A673 (cell line): ENCODE data around the gene CBX7. TPM values are rescaled to one million over a fixed set of nuclear protein-coding genes. Genes with fewer than 3 reads are reported as not detected.
"Not testable (repeated sequence)": the region's sequence is repeated elsewhere in the genome, so short reads cannot be mapped to it uniquely, and the experiment has no call there.

ENCODE experiments used
- BruUV-seq: library from RNA; stranded (reverse); fragments of 400-500 nt; replicated peaks from 2 replicates; lab custom pipeline; 2021; lab: Mats Ljungman, UMichigan
- CTCF ChIA-PET: fragments of 300-600 bp; sonication (Branson Sonifier 250); formaldehyde crosslinking; loops from one replicate; lab custom pipeline; 2022; ENCODE audit warnings: antibody characterized with exemption; lab: Charles Lee
- POLR2A ChIA-PET: fragments of 300-600 bp; sonication (Branson Sonifier 250); formaldehyde crosslinking; loops from one replicate; lab custom pipeline; 2022; ENCODE audit warnings: antibody characterized with exemption; ENCODE audit not compliant: low non-redundant PET; lab: Charles Lee
- DNase-seq: peaks from one replicate; pipeline ENCODE4 v3.0.0-alpha.2; 2015; ENCODE audit warnings: low spot score
- H3K27ac ChIP-seq: fragments of 200-600 bp; sonication (generic); 2 replicates; pipeline ENCODE4 v1.5.1; 2016; ENCODE audit warnings: mixed run types, low read depth, mild to moderate bottlenecking, mixed read lengths, antibody characterized with exemption, low read length; ENCODE audit not compliant: poor library complexity, severe bottlenecking
- H3K27me3 ChIP-seq: fragments of 200-600 bp; sonication (generic); replicated peaks from 2 replicates; pipeline ENCODE4 v1.6.1; 2017; ENCODE audit warnings: mixed run types, low read depth, mild to moderate bottlenecking, mixed read lengths, antibody characterized with exemption, low read length; ENCODE audit not compliant: insufficient read depth, poor library complexity
- H3K36me3 ChIP-seq: fragments of 200-600 bp; sonication (generic); 2 replicates; pipeline ENCODE4 v1.6.1; 2016; ENCODE audit warnings: mixed run types, mild to moderate bottlenecking, mixed read lengths, antibody characterized with exemption, low read length; ENCODE audit not compliant: insufficient read depth, poor library complexity, severe bottlenecking
- H3K4me1 ChIP-seq: fragments of 200-600 bp; sonication (generic); 2 replicates; pipeline ENCODE4 v1.6.1; 2017; ENCODE audit warnings: mixed run types, mild to moderate bottlenecking, mixed read lengths, antibody characterized with exemption, low read length; ENCODE audit not compliant: insufficient read depth, poor library complexity, severe bottlenecking
- H3K4me3 ChIP-seq: fragments of 200-600 bp; sonication (generic); 2 replicates; pipeline ENCODE4 v1.5.1; 2016; ENCODE audit warnings: low read depth, mixed run types, mild to moderate bottlenecking, mixed read lengths, low read length; ENCODE audit not compliant: poor library complexity, severe bottlenecking
- H3K9me3 ChIP-seq: fragments of 200-600 bp; sonication (generic); 2 replicates; pipeline ENCODE4 v1.6.1; 2016; ENCODE audit warnings: mixed run types, low read depth, mild to moderate bottlenecking, mixed read lengths, antibody characterized with exemption, low read length; ENCODE audit not compliant: poor library complexity, severe bottlenecking
- CTCF ChIP-seq: fragments of 300-800, 200-600 bp; sonication (generic); conservative IDR thresholded peaks from 2 replicates; pipeline ENCODE4 v1.5.1; 2017; ENCODE audit warnings: low read depth, mild to moderate bottlenecking, antibody characterized with exemption, low read length, moderate library complexity, mixed read lengths
- EZH2 ChIP-seq: fragments of 200-600 bp; sonication (generic); IDR thresholded peaks from 2 replicates; pipeline ENCODE4 v1.6.1; 2017; ENCODE audit warnings: borderline replicate concordance, low read depth, mild to moderate bottlenecking, mixed read lengths, antibody characterized with exemption, low read length; ENCODE audit not compliant: poor library complexity, severe bottlenecking
- intact Hi-C: fragments of 100-400 bp; cut with micrococcal nuclease; formaldehyde crosslinking; loops from one replicate; pipeline ENCODE4 v1.10.0; 2022; ENCODE audit not compliant: unreplicated experiment
- total RNA-seq: library from RNA; stranded (reverse); gene quantifications from 2 replicates; pipeline ENCODE4 v1.2.3, GENCODE V29; 2021

Gene CBX7
- total RNA-seq, 1 experiment from 2014 or later: 2.8 TPM

GRCh38 chr22:39172265-39173049 is 20.0 kb upstream of the CBX7 start:
- POLR2A ChIA-PET: interaction anchor here (0.7 kb wide), 1 partner anchor 139 kb away, joined by 4 read pairs; no protein-coding TSS in a partner anchor
- not testable (repeated sequence) for H3K27me3 ChIP-seq, H3K4me3 ChIP-seq, DNase-seq, H3K9me3 ChIP-seq, H3K36me3 ChIP-seq, H3K27ac ChIP-seq, BruUV-seq
- H3K4me1 ChIP-seq: peaks cover 20% of the 10 kb centered on the region
- CTCF ChIA-PET: interaction anchor here (0.6 kb wide), 1 partner anchor 137 kb away, joined by 11 read pairs; no protein-coding TSS in a partner anchor
- intact Hi-C loops: loop anchor here (10.0 kb wide), 2 partner anchors 72 to 872 kb away; partner anchors contain the start of gene PDGFB

- H3K27ac ChIP-seq: no peak overlapping the region
- no TSS peak for BruUV-seq
- no peak for DNase-seq
Observed at GRCh38 chr22:39171623-39172264, 19.3 kb upstream of the CBX7 start.

GRCh38 chr22:39170825-39171622 is 18.5 kb upstream of the CBX7 start:
- Histone ChIP-seq H3K4me3 (no peak overlapping the region), H3K27me3 (no peaks in the 10 kb centered on the region), H3K36me3 (no peaks in the 10 kb centered on the region), H3K27ac (no peak overlapping the region), H3K9me3 (no peaks in the 10 kb centered on the region), H3K4me1 (peaks cover 20% of the 10 kb centered on the region)
- TF ChIP-seq CTCF (peak; percentile 94), EZH2 (no peak)
- BruUV-seq: no TSS peak
- ChIA-PET CTCF (interaction anchor here (0.6 to 1.8 kb wide), 4 partner anchors 136 to 358 kb away, joined by 6 to 15 read pairs (median 10); no protein-coding TSS in a partner anchor), POLR2A (interaction anchor here (0.9 kb wide), 1 partner anchor 358 kb away, joined by 3 read pairs; no protein-coding TSS in a partner anchor)
- DNase-seq: peak; percentile 84
- intact Hi-C loops: loop anchor here (2.0 to 10.0 kb wide), 4 partner anchors 74 to 874 kb away; partner anchors contain the start of gene PDGFB

More at GRCh38 chr22:39171623-39172264, 19.3 kb upstream of the CBX7 start:
- intact Hi-C loops: loop anchor here (2.0 to 10.0 kb wide), 4 partner anchors 73 to 873 kb away; partner anchors contain the start of gene PDGFB
- no peaks in the 10 kb centered on the region for H3K27me3 ChIP-seq
- TF ChIP-seq CTCF: no peak
- no peak for TF ChIP-seq EZH2
- H3K36me3 ChIP-seq: no peaks in the 10 kb centered on the region
- peaks cover 20% of the 10 kb centered on the region for H3K4me1 ChIP-seq
- ChIA-PET CTCF (interaction anchor here (0.6 to 1.8 kb wide), 3 partner anchors 135 to 357 kb away, joined by 6 to 15 read pairs (median 12); no protein-coding TSS in a partner anchor), POLR2A (interaction anchor here (0.9 kb wide), 1 partner anchor 357 kb away, joined by 3 read pairs; no protein-coding TSS in a partner anchor)
- H3K4me3 ChIP-seq: no peak overlapping the region
- no peaks in the 10 kb centered on the region for H3K9me3 ChIP-seq
